Measurements from ENCODE around the gene MEGF9.

GRCh38 chr9:120755810-120756434 lies 41.7 kb upstream of the MEGF9 start:
- no peak for TF ChIP-seq ETS1 (CRISPR knock-in tag; IDR thresholded peaks at IDR 0.05)
- TF ChIP-seq FOXM1 (CRISPR knock-in tag; IDR thresholded peaks at IDR 0.05): no peak
